Neural cell (in vitro differentiated cells): ENCODE results near the gene HS3ST3A1. TPM values are rescaled to one million over a fixed set of nuclear protein-coding genes. Genes with fewer than 3 reads are reported as not detected.

Experiments used
- H2AFZ ChIP-seq: fragments of 200-600, 300-800 bp; sonication (generic), shearing (Covaris generic); 2 replicates; pipeline ENCODE4 v1.6.0; 2014; ENCODE audit warnings: low read depth, mild to moderate bottlenecking, antibody characterized with exemption, low read length, moderate library complexity
- H3F3A ChIP-seq: fragments of 200-600 bp; shearing (Covaris generic); 2 replicates; pipeline ENCODE4 v1.6.1; 2016; ENCODE audit warnings: mild to moderate bottlenecking, moderate library complexity, mixed read lengths, antibody characterized with exemption, low read length; ENCODE audit not compliant: insufficient read depth, poor library complexity, severe bottlenecking
- H3K27ac ChIP-seq: fragments of 200-600, 300-800 bp; sonication (generic), shearing (Covaris generic); 2 replicates; pipeline ENCODE4 v1.5.1; 2014; ENCODE audit warnings: mild to moderate bottlenecking, low read length, moderate library complexity
- H3K27me3 ChIP-seq: fragments of 300-800, 200-600 bp; sonication (generic), shearing (Covaris generic); 2 replicates; pipeline ENCODE4 v1.6.0; 2014; ENCODE audit warnings: mild to moderate bottlenecking, low read depth, low read length, moderate library complexity; ENCODE audit not compliant: insufficient read depth
- H3K36me3 ChIP-seq: fragments of 300-800, 200-600 bp; sonication (generic), shearing (Covaris generic); 2 replicates; pipeline ENCODE4 v1.5.1; 2014; ENCODE audit warnings: mild to moderate bottlenecking, antibody characterized with exemption, low read length, moderate library complexity; ENCODE audit not compliant: insufficient read depth
- H3K4me2 ChIP-seq: fragments of 300-800, 200-600 bp; sonication (generic), shearing (Covaris generic); 2 replicates; pipeline ENCODE4 v1.6.0; 2014; ENCODE audit warnings: mild to moderate bottlenecking, low read length
- H3K4me3 ChIP-seq: fragments of 300-800, 200-600 bp; sonication (generic), shearing (Covaris generic); 2 replicates; pipeline ENCODE4 v1.5.1; 2014; ENCODE audit warnings: mild to moderate bottlenecking, low read length, moderate library complexity
- H3K79me2 ChIP-seq: fragments of 200-600 bp; shearing (Covaris generic); replicated peaks from 2 replicates; pipeline ENCODE4 v1.6.0; 2014; ENCODE audit warnings: mild to moderate bottlenecking, low read length, moderate library complexity; ENCODE audit not compliant: insufficient read depth
- H3K9ac ChIP-seq: fragments of 300-800, 200-600 bp; sonication (generic), shearing (Covaris generic); 2 replicates; pipeline ENCODE4 v1.6.1; 2016; ENCODE audit warnings: mild to moderate bottlenecking, low read length, mixed read lengths
- H3K9me2 ChIP-seq: fragments of 200-600 bp; shearing (Covaris generic); 2 replicates; pipeline ENCODE4 v1.6.1; 2016; ENCODE audit warnings: mild to moderate bottlenecking, low read length, mixed read lengths; ENCODE audit not compliant: insufficient read depth
- H3K9me3 ChIP-seq: fragments of 200-600, 300-800 bp; sonication (generic), shearing (Covaris generic); 2 replicates; pipeline ENCODE4 v1.6.1; 2016; ENCODE audit warnings: mild to moderate bottlenecking, mixed run types, low read length, moderate library complexity, mixed read lengths
- H4K20me1 ChIP-seq: fragments of 200-600 bp; shearing (Covaris generic); 2 replicates; pipeline ENCODE4 v1.6.1; 2016; ENCODE audit warnings: mild to moderate bottlenecking, mixed run types; ENCODE audit not compliant: insufficient read depth
- CTCF ChIP-seq: fragments of 450-650 bp; IDR thresholded peaks from 2 replicates; pipeline ENCODE4 v1.5.1; 2014; ENCODE audit warnings: antibody characterized with exemption, mild to moderate bottlenecking, moderate library complexity; ENCODE audit not compliant: poor library complexity, severe bottlenecking
- EP300 ChIP-seq: fragments of 450-650 bp; conservative IDR thresholded peaks from 2 replicates; pipeline ENCODE4 v1.6.1; 2014; ENCODE audit warnings: antibody characterized with exemption, mild to moderate bottlenecking, moderate library complexity; ENCODE audit not compliant: poor library complexity, severe bottlenecking
- EZH2 ChIP-seq: fragments of 200-600, 300-800 bp; shearing (Covaris generic), sonication (generic); IDR thresholded peaks from 2 replicates; pipeline ENCODE4 v1.6.1; 2014; ENCODE audit warnings: antibody characterized with exemption, low read length, borderline replicate concordance, mild to moderate bottlenecking; ENCODE audit not compliant: insufficient read depth, poor library complexity, severe bottlenecking
- MXI1 ChIP-seq: fragments of 450-650 bp; conservative IDR thresholded peaks from 2 replicates; pipeline ENCODE4 v1.6.1; 2014; ENCODE audit warnings: antibody characterized with exemption, mild to moderate bottlenecking; ENCODE audit not compliant: poor library complexity, severe bottlenecking
- POLR2AphosphoS5 ChIP-seq: IDR thresholded peaks from 2 replicates; pipeline ENCODE4 v1.6.1; 2012
- RAD21 ChIP-seq: fragments of 450-650 bp; conservative IDR thresholded peaks from 2 replicates; pipeline ENCODE4 v1.6.1; 2014; ENCODE audit warnings: antibody characterized with exemption, mild to moderate bottlenecking, moderate library complexity
- REST ChIP-seq: IDR thresholded peaks from 2 replicates; pipeline ENCODE4 v1.6.1; 2012; ENCODE audit warnings: borderline replicate concordance
- SMC3 ChIP-seq: fragments of 450-650 bp; conservative IDR thresholded peaks from 2 replicates; pipeline ENCODE4 v1.6.1; 2014; ENCODE audit warnings: antibody characterized with exemption, mild to moderate bottlenecking, moderate library complexity; ENCODE audit not compliant: poor library complexity
- TAF1 ChIP-seq: IDR thresholded peaks from 2 replicates; pipeline ENCODE4 v1.6.1; 2012; ENCODE audit warnings: low read depth
- polyA plus RNA-seq: library from polyadenylated mRNA; depleted of rRNA; stranded (reverse); fragments of >200 nt; gene quantifications from 2 replicates; pipeline ENCODE4 v1.2.3, GENCODE V29; 2014

The HS3ST3A1 gene
- polyA plus RNA-seq, 1 donor from 2014 or later = 0.56 TPM

GRCh38 chr17:13626703-13627102 lies 25.0 kb upstream of the HS3ST3A1 start:
- Histone ChIP-seq H4K20me1 (no peaks in the 10 kb centered on the region), H3K4me2 (no peak overlapping the region), H3K9ac (no peak overlapping the region)

GRCh38 chr17:13619462-13619861 lies 17.7 kb upstream of the HS3ST3A1 start:
- H3K4me3 ChIP-seq = no peak overlapping the region
- TF ChIP-seq CTCF (no peak), EZH2 (no peak)
- H3K27ac ChIP-seq = no peak overlapping the region
- no peaks in the 10 kb centered on the region for H3K36me3 ChIP-seq
- H3K4me2 ChIP-seq = no peak overlapping the region
- no peak overlapping the region for H2AFZ ChIP-seq
- no peaks in the 10 kb centered on the region for H3K79me2 ChIP-seq
- H3K9ac ChIP-seq = no peak overlapping the region
- no peaks in the 10 kb centered on the region for H4K20me1 ChIP-seq
- H3F3A ChIP-seq = no peaks in the 10 kb centered on the region
- H3K9me2 ChIP-seq = no peaks in the 10 kb centered on the region
- H3K9me3 ChIP-seq = no peaks in the 10 kb centered on the region
- no peaks in the 10 kb centered on the region for H3K27me3 ChIP-seq

More at GRCh38 chr17:13626703-13627102, 25.0 kb upstream of the HS3ST3A1 start:
- no peak overlapping the region for H3K4me3 ChIP-seq
- H3F3A ChIP-seq = no peaks in the 10 kb centered on the region
- H2AFZ ChIP-seq = no peak overlapping the region
- no peaks in the 10 kb centered on the region for H3K9me2 ChIP-seq
- H3K79me2 ChIP-seq = no peaks in the 10 kb centered on the region
- no peak for TF ChIP-seq SMC3
- TF ChIP-seq MXI1 = no peak
- TF ChIP-seq RAD21 = no peak
- TF ChIP-seq EZH2 = no peak
- TF ChIP-seq TAF1 = no peak
- no peak for TF ChIP-seq POLR2AphosphoS5
- no peak for TF ChIP-seq CTCF
- TF ChIP-seq REST = no peak
- TF ChIP-seq EP300 = no peak
- no peak overlapping the region for H3K27ac ChIP-seq
- H3K9me3 ChIP-seq = no peaks in the 10 kb centered on the region
- H3K36me3 ChIP-seq = no peaks in the 10 kb centered on the region
- no peaks in the 10 kb centered on the region for H3K27me3 ChIP-seq
